Kasumi-1 (cell line): ENCODE data around the gene ARF1.

Experiments used
- DNase-seq, 2 experiments: peaks; one replicate each; lab custom pipeline; 2025; lab: John Stamatoyannopoulos, UW

ARF1 gene

DNA sequence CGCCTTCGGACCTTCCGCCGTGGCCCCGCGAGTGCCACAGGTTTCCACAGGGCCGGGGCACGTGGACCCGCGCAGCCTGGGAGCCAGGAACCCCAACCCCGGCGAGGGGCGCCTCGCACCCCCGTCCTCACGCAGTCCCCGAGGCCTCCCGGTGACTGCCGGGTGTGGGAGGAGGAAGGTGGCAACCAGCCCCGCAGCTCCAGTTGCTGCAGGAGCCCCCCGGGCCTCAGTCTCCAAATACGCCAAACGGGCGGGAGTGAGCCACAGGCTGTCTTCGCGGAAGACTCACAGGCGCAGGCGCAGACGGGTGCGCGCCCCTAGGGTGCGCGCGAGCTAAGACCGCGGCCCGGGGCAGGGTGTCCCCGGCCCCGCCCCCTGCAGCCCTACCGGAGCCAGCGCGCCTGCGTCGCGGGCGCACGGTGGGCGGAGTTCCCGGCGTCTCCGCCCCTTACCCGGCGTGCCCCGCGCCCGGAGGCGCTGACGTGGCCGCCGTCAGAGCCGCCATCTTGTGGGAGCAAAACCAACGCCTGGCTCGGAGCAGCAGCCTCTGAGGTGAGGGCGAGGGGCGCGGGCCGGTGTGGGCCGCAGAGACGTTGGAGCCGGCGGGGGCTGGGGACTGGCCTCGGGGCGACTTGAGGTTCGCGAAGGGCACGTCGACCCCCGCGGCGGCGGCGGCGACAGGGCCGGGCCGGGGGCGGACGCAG lies at the start of gene ARF1:
Gene ARF1, plus strand, starts transcription at position 495 of the 704 bp plus-strand sequence. CDS start 14,407 bp downstream, outside the sequence.
- peak; percentile 80 to 81 for DNase-seq

GRCh38 chr1:228033376-228033775 lies 49.1 kb upstream of the ARF1 start:
- no peak for DNase-seq

- DNase-seq = no peak
Observed at GRCh38 chr1:228034954-228035837, 47.3 kb upstream of the ARF1 start.

DNA sequence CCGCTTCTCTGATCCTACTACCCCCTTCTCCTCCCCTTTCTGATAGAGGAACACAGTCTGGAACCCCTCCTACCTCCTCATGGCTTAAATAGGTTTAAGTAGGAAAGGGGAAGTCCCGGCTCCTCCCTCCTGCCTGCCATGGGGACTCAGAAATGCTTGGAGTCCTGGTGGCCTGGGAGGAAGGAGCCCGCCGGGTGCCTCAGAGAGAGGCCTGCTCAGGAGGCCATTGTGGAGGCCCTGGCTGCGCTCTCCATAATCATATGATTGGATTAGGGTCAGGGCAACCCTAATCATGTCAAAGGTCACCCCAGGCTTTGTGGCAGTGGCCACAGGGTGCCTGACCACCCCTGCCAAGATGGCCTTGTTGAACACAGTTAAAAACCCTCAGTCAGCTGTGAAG lies 46.7 kb upstream of the ARF1 start:
- peak; percentile 15 to 17 for DNase-seq

DNA sequence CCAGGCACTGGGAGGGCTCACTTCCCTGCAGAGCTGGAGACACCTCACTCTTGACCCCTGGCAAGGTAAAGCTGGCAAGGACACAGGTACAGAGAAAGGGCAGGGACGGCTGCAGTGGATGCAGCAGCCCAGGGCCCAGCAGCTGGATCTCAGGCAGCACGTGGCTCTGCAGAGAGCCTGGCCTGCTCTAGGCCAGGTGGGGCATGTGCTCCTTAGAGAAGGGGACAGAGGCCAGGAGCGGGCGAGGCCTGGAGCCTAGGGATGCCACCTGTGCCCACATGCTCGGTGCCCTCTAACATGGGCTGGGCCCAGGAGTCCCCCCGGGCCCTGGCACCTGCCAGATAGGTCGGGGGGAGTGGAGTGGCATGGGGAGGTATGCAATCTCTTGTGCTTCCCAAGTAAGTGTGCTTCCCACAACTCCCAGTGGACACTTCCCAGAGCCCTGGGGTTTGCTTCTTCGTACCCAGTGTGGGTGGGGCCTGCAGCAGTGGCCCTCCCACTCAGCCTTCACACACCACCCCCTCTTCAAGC lies 45.7 kb upstream of the ARF1 start:
- DNase-seq = no peak

- DNase-seq = no peak
Observed at GRCh38 chr1:228037401-228038386, 44.8 kb upstream of the ARF1 start.

DNA sequence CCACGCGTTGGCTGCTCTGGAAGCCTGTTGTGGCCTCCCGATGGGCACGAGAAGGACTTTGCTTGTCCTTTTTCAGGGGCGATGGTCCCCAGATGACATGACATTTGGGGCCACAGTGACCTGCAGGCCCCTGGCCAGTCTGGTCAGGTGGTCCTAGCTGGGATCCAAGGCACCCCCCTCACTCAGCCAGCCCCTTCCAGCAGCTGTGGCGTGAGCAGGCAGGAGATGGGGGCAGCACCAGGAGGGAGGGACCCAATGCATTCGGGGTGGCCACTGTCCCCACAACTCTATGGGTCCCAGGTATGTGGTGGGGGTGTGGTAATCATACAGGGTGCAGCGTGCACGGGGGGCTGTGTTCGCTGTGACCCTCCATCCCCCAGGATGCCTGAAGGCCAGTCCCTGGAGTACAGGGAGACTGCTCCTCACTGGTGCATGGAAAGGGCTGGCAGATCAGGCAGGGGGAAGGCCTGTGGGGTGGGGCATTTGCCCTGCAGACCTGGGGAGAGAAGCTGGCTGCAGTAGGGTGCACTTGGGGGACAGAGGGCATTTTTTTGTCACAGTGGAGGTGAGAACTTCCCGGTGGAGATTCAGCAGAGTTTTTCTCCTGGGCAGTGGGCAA lies 44.0 kb upstream of the ARF1 start:
- DNase-seq = no peak

DNA sequence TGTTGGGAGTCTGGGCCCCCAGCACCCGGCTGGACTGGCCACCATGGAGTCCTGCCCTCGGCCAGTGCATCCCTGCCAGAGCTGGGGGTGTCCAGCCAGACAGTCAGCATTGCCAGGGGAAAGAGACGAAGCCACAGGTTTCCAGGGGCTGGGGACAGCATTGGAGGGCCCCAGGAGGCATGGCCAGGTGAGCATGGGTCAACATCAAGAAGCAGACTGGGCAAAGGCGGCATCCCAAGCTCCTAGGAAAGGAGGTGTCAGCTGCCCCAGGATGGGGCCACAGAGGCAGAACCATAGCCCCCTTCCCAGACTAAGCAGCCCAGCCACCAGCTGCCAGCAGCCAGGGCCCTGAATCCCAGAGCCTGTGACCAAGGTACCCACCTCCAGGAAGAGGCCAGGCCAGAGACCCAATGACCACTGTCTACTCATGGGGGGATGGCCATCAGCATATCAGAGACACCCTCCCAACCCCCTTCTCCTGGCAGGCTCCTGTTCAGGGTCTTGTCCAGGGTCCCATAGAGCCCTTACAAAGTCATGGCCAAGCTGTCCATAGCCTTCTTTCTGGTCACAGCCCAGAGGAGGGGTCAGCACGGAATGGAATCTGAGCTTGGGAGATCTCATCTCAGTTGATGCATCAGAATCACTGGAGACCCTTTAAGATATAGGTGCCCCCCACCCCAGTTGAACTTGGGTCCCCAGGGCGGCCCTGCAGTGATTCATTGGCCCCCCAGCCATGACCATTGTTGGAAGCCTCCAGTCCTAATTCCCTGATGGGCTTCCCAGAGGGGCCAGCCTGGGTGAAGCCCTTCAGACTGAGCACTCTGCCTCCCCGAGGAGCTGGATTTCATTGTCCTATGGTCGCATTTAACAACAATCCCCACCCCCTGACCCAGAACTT lies 43.3 kb upstream of the ARF1 start:
- DNase-seq = no peak

DNA sequence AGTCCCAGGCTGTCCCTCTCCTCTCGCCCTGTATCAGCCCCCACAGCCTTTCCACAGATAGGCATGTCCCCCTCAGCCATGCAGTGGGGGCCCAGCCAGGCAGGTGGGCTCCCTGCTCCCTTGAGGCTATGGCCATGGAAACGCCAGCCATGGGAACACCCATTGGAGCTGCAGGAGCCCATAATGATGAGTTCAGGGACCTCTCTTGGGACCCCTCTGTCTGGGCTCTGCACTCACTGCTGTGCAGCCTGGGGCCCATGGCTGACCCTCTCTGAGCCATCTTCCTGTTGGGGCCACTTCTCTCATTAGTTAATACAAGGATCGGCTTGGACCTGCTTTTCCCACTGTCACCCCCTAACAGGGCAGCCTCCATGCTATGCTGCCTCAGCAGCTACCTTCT lies 42.5 kb upstream of the ARF1 start:
- DNase-seq = no peak

GRCh38 chr1:228041316-228041715 lies 41.2 kb upstream of the ARF1 start:
- DNase-seq = no peak

DNA sequence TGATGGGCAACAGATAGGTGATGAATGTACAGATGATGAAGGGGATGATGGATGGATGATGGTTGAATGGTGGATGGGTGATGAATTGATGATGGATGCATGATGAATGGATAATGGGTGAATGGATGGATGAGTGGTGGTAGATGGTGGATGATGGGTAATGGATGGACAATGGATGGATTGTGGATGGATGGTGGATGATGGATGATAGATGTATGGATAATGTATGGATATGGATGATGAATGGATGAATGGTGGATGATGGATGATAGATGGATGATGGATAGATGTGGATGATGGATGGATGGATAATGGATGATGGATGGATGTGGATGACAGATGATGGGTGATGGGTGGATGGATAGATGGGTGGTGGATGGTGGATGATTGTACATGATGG lies 40.0 kb upstream of the ARF1 start:
- DNase-seq = no peak

GRCh38 chr1:228043281-228043848 lies 39.1 kb upstream of the ARF1 start:
- no peak for DNase-seq

GRCh38 chr1:228044961-228045360 lies 37.5 kb upstream of the ARF1 start:
- no peak for DNase-seq

DNA sequence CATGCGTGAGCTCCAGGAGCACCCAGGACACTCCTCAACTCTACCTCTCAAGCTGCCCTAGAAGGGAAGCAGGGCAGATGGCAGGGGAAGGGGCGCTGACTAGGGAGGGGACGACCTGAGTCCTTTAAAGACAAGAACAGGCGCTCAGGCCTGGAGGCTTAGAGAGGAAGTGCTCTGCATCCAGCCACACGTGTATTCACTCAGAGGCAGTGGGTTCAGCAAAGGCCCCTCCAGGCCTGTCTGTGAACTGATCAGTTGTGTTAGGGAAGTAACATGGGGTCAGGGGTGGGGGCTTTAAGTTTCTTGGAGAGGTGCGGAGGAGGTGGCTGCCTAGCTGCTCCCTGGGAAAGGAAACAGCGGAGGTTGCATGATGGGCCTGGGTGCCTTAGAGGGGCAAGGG lies 37.1 kb upstream of the ARF1 start:
- DNase-seq = no peak

DNA sequence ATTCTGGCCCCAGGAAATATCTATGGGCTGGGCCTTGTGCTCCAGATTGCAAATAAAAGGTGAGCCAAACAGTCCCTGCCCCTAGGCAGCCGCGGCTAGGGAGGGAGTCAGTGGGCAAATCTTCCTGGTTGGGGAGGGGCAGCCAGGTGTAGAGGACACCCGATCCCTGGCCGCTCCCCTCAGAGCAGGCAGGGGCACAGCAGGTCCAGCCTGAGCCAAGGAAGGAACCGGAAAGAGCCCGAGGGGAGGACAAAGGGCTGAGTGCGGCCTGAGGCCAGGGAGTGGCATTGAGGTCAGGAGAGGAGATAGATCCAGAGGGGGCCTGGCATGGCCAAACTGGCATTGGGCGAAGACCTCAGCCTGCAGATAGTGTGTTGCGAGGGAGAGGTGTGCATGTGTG lies 36.6 kb upstream of the ARF1 start:
- no peak for DNase-seq

GRCh38 chr1:228046421-228047182 lies 35.9 kb upstream of the ARF1 start:
- no peak for DNase-seq

GRCh38 chr1:228047183-228047466 lies 35.4 kb upstream of the ARF1 start:
- DNase-seq = no peak

GRCh38 chr1:228048120-228048519 lies 34.4 kb upstream of the ARF1 start:
- no peak for DNase-seq

GRCh38 chr1:228048659-228049298 lies 33.7 kb upstream of the ARF1 start:
- no peak for DNase-seq
